Measurements from ENCODE around the gene GATAD2A. TPM values are rescaled to one million over a fixed set of nuclear protein-coding genes. Genes with fewer than 3 reads are reported as not detected.
A peak's percentile ranks its signal among the peaks of the same experiment; 100 is the strongest.

Gene GATAD2A
- total and polyA plus RNA-seq, 4 donors: 7.1 to 23.7 (median 18.2) TPM

DNA sequence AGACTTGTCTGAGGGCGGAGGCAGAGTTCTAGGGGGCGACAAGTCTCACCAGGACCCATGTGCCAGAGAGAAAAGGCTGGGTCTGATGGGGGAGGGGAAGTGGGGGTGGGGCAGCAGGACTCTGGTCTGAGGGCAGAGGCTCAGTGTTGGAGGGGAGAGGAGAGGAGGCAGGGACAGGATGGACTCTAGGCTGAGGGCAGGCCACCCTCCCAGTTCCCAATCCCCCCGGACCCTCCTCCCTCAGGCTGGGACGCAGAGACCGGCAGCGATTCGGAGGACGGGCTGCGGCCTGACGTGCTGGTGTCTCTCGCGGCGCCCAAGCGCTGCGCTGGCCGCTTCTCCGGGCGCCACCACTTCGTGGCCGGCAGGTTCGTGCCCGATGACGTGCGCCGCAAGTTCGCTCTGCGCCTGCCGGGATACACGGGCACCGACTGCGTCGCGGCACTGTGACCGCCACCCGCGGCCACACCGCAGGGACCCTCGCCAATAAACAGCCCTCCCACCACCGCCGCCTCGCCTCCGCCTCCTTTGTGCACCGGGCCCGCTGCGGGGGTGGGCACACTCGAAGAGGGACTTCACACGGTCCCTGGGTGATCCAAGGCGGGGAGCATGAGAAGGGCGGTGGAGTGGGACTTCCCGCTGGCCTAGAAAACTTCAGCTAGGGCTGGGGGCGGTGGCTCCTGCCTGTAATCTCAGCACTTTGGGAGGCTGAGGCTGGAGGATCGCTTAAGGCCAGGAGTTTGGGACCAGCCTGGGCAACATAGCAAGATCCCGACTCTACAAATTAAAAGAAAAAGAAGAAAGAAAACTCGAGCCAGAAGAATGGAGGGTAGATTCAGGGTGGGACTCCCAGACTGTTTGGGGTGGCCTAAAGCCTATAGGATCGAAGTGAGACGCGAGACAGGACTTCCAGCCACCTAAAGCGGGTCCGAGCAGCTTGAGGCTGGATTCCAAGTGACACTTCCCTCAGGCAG, 131.9 kb downstream of the GATAD2A start:
- no peak overlapping the region for H3K9ac ChIP-seq (ENCODE audit: low read depth in 1 of 2, low read length in 2 of 2)
- H3K4me3 ChIP-seq (ENCODE audit: low read depth in 1 of 3, low read length in 3 of 3): peak overlapping the region in 1 of 3 donors; percentile 9
- H3K4me1 ChIP-seq (ENCODE audit: control insufficient read depth in 4 of 4, insufficient read depth in 4 of 4, low read length in 3 of 4): peaks cover 0 to 12% (median 8%) of the 10 kb centered on the region in 4 donors
- 39% methylated on average over 59 of the region's 59 CpGs for WGBS
- peaks cover 0 to 3% (median 0%) of the 10 kb centered on the region in 4 donors for H3K9me3 ChIP-seq (ENCODE audit: control insufficient read depth in 4 of 4, low read length in 3 of 4)
- DNase-seq (ENCODE audit: low spot score): no peak
- H3K27ac ChIP-seq (ENCODE audit: low read depth in 1 of 2, low read length in 2 of 2): no peak overlapping the region
- H3K36me3 ChIP-seq (ENCODE audit: control insufficient read depth in 4 of 4, insufficient read depth in 3 of 4, low read depth in 1 of 4, low read length in 3 of 4): no peaks in the 10 kb centered on the region
- peaks cover 0 to 8% (median 2%) of the 10 kb centered on the region in 4 donors for H3K27me3 ChIP-seq (ENCODE audit: control insufficient read depth in 4 of 4, insufficient read depth in 4 of 4, low read length in 3 of 4)
- TF ChIP-seq FOXA1 (IDR thresholded peaks at IDR 0.05): no peak
- no peak for TF ChIP-seq NR2F2 (IDR thresholded peaks at IDR 0.05)
- TF ChIP-seq, protein P1, sequence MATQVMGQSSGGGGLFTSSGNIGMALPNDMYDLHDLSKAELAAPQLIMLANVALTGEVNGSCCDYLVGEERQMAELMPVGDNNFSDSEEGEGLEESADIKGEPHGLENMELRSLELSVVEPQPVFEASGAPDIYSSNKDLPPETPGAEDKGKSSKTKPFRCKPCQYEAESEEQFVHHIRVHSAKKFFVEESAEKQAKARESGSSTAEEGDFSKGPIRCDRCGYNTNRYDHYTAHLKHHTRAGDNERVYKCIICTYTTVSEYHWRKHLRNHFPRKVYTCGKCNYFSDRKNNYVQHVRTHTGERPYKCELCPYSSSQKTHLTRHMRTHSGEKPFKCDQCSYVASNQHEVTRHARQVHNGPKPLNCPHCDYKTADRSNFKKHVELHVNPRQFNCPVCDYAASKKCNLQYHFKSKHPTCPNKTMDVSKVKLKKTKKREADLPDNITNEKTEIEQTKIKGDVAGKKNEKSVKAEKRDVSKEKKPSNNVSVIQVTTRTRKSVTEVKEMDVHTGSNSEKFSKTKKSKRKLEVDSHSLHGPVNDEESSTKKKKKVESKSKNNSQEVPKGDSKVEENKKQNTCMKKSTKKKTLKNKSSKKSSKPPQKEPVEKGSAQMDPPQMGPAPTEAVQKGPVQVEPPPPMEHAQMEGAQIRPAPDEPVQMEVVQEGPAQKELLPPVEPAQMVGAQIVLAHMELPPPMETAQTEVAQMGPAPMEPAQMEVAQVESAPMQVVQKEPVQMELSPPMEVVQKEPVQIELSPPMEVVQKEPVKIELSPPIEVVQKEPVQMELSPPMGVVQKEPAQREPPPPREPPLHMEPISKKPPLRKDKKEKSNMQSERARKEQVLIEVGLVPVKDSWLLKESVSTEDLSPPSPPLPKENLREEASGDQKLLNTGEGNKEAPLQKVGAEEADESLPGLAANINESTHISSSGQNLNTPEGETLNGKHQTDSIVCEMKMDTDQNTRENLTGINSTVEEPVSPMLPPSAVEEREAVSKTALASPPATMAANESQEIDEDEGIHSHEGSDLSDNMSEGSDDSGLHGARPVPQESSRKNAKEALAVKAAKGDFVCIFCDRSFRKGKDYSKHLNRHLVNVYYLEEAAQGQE (IDR thresholded peaks at IDR 0.05): no peak
- TF ChIP-seq, protein P2, sequence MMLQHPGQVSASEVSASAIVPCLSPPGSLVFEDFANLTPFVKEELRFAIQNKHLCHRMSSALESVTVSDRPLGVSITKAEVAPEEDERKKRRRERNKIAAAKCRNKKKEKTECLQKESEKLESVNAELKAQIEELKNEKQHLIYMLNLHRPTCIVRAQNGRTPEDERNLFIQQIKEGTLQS (IDR thresholded peaks at IDR 0.05): no peak

DNA sequence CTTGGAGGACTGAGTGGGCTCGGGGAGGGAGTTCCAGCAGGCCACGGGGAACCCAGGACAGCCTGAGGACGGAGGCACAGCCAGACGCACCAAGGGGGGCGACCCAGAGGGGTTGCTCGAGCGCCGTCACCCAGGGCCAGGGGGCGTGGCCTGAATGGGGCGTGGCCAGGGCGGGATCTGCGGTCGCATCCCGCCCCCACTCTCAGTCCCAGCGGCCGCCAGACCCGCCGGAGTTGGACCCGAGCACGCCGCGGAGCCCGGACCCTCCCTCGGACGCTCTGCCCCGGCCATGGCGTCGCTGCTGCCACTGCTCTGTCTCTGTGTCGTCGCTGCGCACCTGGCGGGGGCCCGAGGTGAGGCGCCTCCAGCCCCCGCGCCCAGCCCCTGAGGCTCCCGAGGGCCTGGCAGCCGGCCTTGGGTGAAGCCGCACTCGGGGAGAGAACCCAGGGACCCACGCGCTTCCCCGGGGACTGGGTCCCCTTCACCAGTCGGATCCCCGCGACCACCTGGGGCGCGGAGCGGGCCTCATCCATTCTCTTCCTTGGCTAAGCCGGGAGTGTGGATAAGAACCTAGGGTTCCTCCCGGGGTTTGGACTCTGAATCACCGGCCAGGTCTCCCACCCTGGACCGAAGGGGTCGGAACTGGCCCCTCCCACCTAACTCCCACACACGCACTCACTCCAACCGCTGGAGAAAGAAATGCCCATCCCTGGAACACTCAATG, 132.7 kb downstream of the GATAD2A start, which contains the start of gene CILP2:
Gene CILP2 (plus strand): TSS at position 205 of the 724 bp plus-strand sequence. CDS start 85 bp downstream, at position 290.
- Histone ChIP-seq H3K36me3 (ENCODE audit: control insufficient read depth in 4 of 4, insufficient read depth in 3 of 4, low read depth in 1 of 4, low read length in 3 of 4) (no peaks in the 10 kb centered on the region), H3K9ac (ENCODE audit: low read depth in 1 of 2, low read length in 2 of 2) (no peak within 1 kb of the TSS), H3K9me3 (ENCODE audit: control insufficient read depth in 4 of 4, low read length in 3 of 4) (peaks cover 0 to 3% (median 0%) of the 10 kb centered on the region in 4 donors), H3K27ac (ENCODE audit: low read depth in 1 of 2, low read length in 2 of 2) (no peak within 1 kb of the TSS), H3K27me3 (ENCODE audit: control insufficient read depth in 4 of 4, insufficient read depth in 4 of 4, low read length in 3 of 4) (peaks cover 0 to 8% (median 2%) of the 10 kb centered on the region in 4 donors), H3K4me1 (ENCODE audit: control insufficient read depth in 4 of 4, insufficient read depth in 4 of 4, low read length in 3 of 4) (peaks cover 0 to 9% (median 6%) of the 10 kb centered on the region in 4 donors), H3K4me3 (ENCODE audit: low read depth in 1 of 3, low read length in 3 of 3) (peak within 1 kb of the TSS in 1 of 3 donors; percentile 9)
- no peak for DNase-seq (ENCODE audit: low spot score)
- 6% methylated on average over 56 of the region's 56 CpGs for WGBS
- TF ChIP-seq YY1 (IDR thresholded peaks at IDR 0.05) (no peak), HNF4G (IDR thresholded peaks at IDR 0.05) (no peak), NR2F2 (IDR thresholded peaks at IDR 0.05) (no peak), EGR1 (IDR thresholded peaks at IDR 0.05; ENCODE audit: low read depth in 2 of 2) (no peak), RAD21 (IDR thresholded peaks at IDR 0.05) (no peak), FOXA1 (IDR thresholded peaks at IDR 0.05) (no peak), FOXA2 (IDR thresholded peaks at IDR 0.05) (no peak), RXRA (IDR thresholded peaks at IDR 0.05) (no peak), TAF1 (conservative IDR thresholded peaks at IDR 0.05) (no peak), SP1 (IDR thresholded peaks at IDR 0.05) (no peak), HNF4A (conservative IDR thresholded peaks at IDR 0.05) (no peak), JUND (IDR thresholded peaks at IDR 0.05) (no peak)
- TF ChIP-seq, protein P2 (IDR thresholded peaks at IDR 0.05): no peak
- TF ChIP-seq, protein P3, sequence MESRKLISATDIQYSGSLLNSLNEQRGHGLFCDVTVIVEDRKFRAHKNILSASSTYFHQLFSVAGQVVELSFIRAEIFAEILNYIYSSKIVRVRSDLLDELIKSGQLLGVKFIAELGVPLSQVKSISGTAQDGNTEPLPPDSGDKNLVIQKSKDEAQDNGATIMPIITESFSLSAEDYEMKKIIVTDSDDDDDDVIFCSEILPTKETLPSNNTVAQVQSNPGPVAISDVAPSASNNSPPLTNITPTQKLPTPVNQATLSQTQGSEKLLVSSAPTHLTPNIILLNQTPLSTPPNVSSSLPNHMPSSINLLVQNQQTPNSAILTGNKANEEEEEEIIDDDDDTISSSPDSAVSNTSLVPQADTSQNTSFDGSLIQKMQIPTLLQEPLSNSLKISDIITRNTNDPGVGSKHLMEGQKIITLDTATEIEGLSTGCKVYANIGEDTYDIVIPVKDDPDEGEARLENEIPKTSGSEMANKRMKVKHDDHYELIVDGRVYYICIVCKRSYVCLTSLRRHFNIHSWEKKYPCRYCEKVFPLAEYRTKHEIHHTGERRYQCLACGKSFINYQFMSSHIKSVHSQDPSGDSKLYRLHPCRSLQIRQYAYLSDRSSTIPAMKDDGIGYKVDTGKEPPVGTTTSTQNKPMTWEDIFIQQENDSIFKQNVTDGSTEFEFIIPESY (IDR thresholded peaks at IDR 0.05): no peak
- TF ChIP-seq, protein P4, sequence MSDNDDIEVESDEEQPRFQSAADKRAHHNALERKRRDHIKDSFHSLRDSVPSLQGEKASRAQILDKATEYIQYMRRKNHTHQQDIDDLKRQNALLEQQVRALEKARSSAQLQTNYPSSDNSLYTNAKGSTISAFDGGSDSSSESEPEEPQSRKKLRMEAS (IDR thresholded peaks at IDR 0.05): no peak
- TF ChIP-seq, protein P5, sequence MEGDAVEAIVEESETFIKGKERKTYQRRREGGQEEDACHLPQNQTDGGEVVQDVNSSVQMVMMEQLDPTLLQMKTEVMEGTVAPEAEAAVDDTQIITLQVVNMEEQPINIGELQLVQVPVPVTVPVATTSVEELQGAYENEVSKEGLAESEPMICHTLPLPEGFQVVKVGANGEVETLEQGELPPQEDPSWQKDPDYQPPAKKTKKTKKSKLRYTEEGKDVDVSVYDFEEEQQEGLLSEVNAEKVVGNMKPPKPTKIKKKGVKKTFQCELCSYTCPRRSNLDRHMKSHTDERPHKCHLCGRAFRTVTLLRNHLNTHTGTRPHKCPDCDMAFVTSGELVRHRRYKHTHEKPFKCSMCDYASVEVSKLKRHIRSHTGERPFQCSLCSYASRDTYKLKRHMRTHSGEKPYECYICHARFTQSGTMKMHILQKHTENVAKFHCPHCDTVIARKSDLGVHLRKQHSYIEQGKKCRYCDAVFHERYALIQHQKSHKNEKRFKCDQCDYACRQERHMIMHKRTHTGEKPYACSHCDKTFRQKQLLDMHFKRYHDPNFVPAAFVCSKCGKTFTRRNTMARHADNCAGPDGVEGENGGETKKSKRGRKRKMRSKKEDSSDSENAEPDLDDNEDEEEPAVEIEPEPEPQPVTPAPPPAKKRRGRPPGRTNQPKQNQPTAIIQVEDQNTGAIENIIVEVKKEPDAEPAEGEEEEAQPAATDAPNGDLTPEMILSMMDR (IDR thresholded peaks at IDR 0.05; ENCODE audit: low read depth, low read length, missing input control): no peak
- TF ChIP-seq, protein P1 (IDR thresholded peaks at IDR 0.05): no peak
